DMS153 treated with DMSO at 0.1 percent for 48 hours (cell line): ENCODE data around the gene CCDC69.
"Not testable (repeated sequence)": the region's sequence is repeated elsewhere in the genome, so short reads cannot be mapped to it uniquely, and the experiment has no call there.

Experiments
- DNase-seq: peaks from one replicate; lab custom pipeline; 2025; ENCODE audit not compliant: unreplicated experiment; lab: John Stamatoyannopoulos, UW

CCDC69 gene

GRCh38 chr5:151196556-151197290 lies 27.2 kb downstream of the CCDC69 start:
- DNase-seq, result no peak

GRCh38 chr5:151195622-151196021 lies 28.3 kb downstream of the CCDC69 start:
- DNase-seq, result no peak

- no peak for DNase-seq
These were observed 31.3 kb downstream of the CCDC69 start for GRCh38 chr5:151192626-151193025.

GRCh38 chr5:151191661-151192060 lies 32.2 kb downstream of the CCDC69 start:
- no peak for DNase-seq

- DNase-seq, result no peak
These were observed 34.7 kb downstream of the CCDC69 start for GRCh38 chr5:151189151-151189550.

- no peak for DNase-seq
These were observed 37.4 kb downstream of the CCDC69 start for GRCh38 chr5:151186538-151186937.

GRCh38 chr5:151186052-151186451 lies 37.8 kb downstream of the CCDC69 start:
- no peak for DNase-seq

- no peak for DNase-seq
These were observed 39.4 kb downstream of the CCDC69 start for GRCh38 chr5:151184316-151185042.

- DNase-seq, result no peak
These were observed 40.2 kb downstream of the CCDC69 start for GRCh38 chr5:151183456-151184245.

GRCh38 chr5:151182976-151183375 lies 40.9 kb downstream of the CCDC69 start:
- no peak for DNase-seq

GRCh38 chr5:151182524-151182900 lies 41.4 kb downstream of the CCDC69 start:
- DNase-seq, result no peak

- no peak for DNase-seq
These were observed 41.9 kb downstream of the CCDC69 start for GRCh38 chr5:151181818-151182523.

GRCh38 chr5:151180291-151180690 lies 43.6 kb downstream of the CCDC69 start:
- no peak for DNase-seq

- no peak for DNase-seq
These were observed 44.4 kb downstream of the CCDC69 start for GRCh38 chr5:151179489-151179840.

GRCh38 chr5:151178777-151179488 lies 45.0 kb downstream of the CCDC69 start:
- no peak for DNase-seq

- DNase-seq, result no peak
These were observed 45.5 kb downstream of the CCDC69 start for GRCh38 chr5:151178372-151178771.

- DNase-seq, result not testable (repeated sequence)
These were observed 47.6 kb downstream of the CCDC69 start for GRCh38 chr5:151176268-151176667.

GRCh38 chr5:151174612-151175101 lies 49.2 kb downstream of the CCDC69 start:
- DNase-seq, result peak; percentile 16

GRCh38 chr5:151173711-151174611 lies 49.9 kb downstream of the CCDC69 start:
- DNase-seq, result no peak
